Heart right ventricle (tissue), 16 donors: Measurements from ENCODE around the gene C11orf21. TPM values are rescaled to one million over a fixed set of nuclear protein-coding genes. Genes with fewer than 3 reads are reported as not detected.

Source experiments
- ATAC-seq, 8 donors: fragments of 200-7000 bp; cut with Tn5 transposase; one replicate each; pipeline ENCODE4 v1.9.1; 2020; ENCODE audit warnings: mild to moderate bottlenecking in 8 of 8, moderate library complexity in 8 of 8, moderate number of reproducible peaks in 1 of 8
- DNase-seq, 2 donors: peaks; one replicate each; pipeline ENCODE4 v3.0.0-alpha.2; 2020
- H3K27ac ChIP-seq, 10 donors: fragments of 200-600 bp; sonication (generic) in 2 of 10; one replicate each; pipeline versions ENCODE4 v1.5.0 to v1.8.0; 2020 to 2022; ENCODE audit warnings: mild to moderate bottlenecking in 3 of 10
- H3K27me3 ChIP-seq, 7 donors: fragments of 200-600 bp; one replicate each; pipeline ENCODE4 v1.8.0; 2021 to 2022; ENCODE audit warnings: mild to moderate bottlenecking in 2 of 7
- H3K36me3 ChIP-seq, 9 donors: fragments of 200-600 bp; sonication (generic) in 1 of 9; one replicate each; pipeline versions ENCODE4 v1.5.0 to v1.8.0; 2020 to 2022; ENCODE audit warnings: mild to moderate bottlenecking in 2 of 9
- H3K4me1 ChIP-seq, 9 donors: fragments of 200-600 bp; sonication (generic) in 1 of 9; one replicate each; pipeline versions ENCODE4 v1.5.0 to v1.8.0; 2020 to 2022; ENCODE audit warnings: mild to moderate bottlenecking in 4 of 9
- H3K4me3 ChIP-seq, 10 donors: fragments of 200-600 bp; sonication (generic) in 2 of 10; one replicate each; pipeline versions ENCODE4 v1.5.0 to v1.8.0; 2020 to 2022; ENCODE audit warnings: mild to moderate bottlenecking in 7 of 10, moderate library complexity in 2 of 10
- H3K9me3 ChIP-seq, 11 donors: fragments of 200-600 bp in 10 of 11; sonication (generic) in 2 of 11; one replicate each; pipeline versions ENCODE4 v1.5.0 to v1.8.0; 2013 to 2022; ENCODE audit warnings: mild to moderate bottlenecking in 2 of 11, control low read depth in 1 of 11, moderate library complexity in 1 of 11
- CTCF ChIP-seq, 9 donors: fragments of 200-600 bp; sonication (generic) in 2 of 9; IDR thresholded peaks; one replicate each; pipeline versions ENCODE4 v1.5.0 to v1.8.0; 2021 to 2022; ENCODE audit warnings: antibody characterized with exemption in 9 of 9, mild to moderate bottlenecking in 5 of 9, moderate library complexity in 1 of 9
- WGBS, 2 donors: extraction: QIAGEN DNeasy Blood & Tissue Kit; methylation state at CpG; one replicate each; pipeline ENCODE4 v1.1.7; 2013; ENCODE audit warnings: inconsistent platforms in 1 of 2; 5-methylcytosine and 5-hydroxymethylcytosine counted together
- intact Hi-C, 10 donors: fragments of 100-400 bp; cut with DNase I; formaldehyde crosslinking; loops; one replicate each; pipeline versions ENCODE4 v1.11.1 to v1.14.2; 2022
- polyA plus RNA-seq, 2 donors: library from polyadenylated mRNA; stranded (reverse); fragments of 200-250 nt; gene quantifications; one replicate each; pipeline ENCODE4 v1.2.3, GENCODE V29; 2013
- total RNA-seq, 10 donors: library from RNA; stranded (reverse); fragmentation: NEBNext Ultra II Directional in 3 of 10; extraction: Animal tissue kit (Norgen Biotek cat#: 25700) in 3 of 10; gene quantifications; one replicate each; pipeline versions ENCODE4 v1.2.1 to v1.2.4, GENCODE V29; 2021 to 2023
- donor health status: Arrhythmogenic right ventricular cardiomyopathy.
- donor health status: ischemic (EF 13 %, LVEDD 7.1; RV severe dilation, severe dysfunction).
- donor health status: healthy with polysubstance abuse.
- donor health status: DM: no; HTN: yes; CAD: no.
- donor health status: DM: no; HTN: no; CAD: no.
- donor health status: ischemic (EF 25% LVEDD 6.9; RV normal size, moderate dysfunction).
- donor health status: ischemic (EF 25% LVEDD 5.7; RV mildly dilated, moderate dysfunction).
- donor health status: healthy.
- donor health status: DM: yes; HTN: yes; CAD: no.
- donor health status: Ischemic cardiomyopathy.
- donor health status: ischemic (EF 35%, LVEDD 5.7; RV mildly dilated, moderate dysfunction).
- donor health status: nonischemic (EF 11% LVEDD 7.7; RV severe dilation, severe dysfunction).
- donor health status: DM: yes; HTN: yes; CAD: no.
- donor health status: PGD.
- donor health status: ischemic (EF 29% LVEDD 5.4; RV normal size, mild dysfunction).
- donor health status: nonischemic (EF 23%, LVEDD 6.1; RV moderate dilation, normal function).

The C11orf21 gene
- total and polyA plus RNA-seq, 12 donors: 2.6 to 73.4 (median 31.1) TPM

GRCh38 chr11:2302896-2303626 is 1.3 kb upstream of the C11orf21 start:
- peak; percentile 77 to 86 for DNase-seq
- Histone ChIP-seq H3K27me3 (no peaks in the 10 kb centered on the region), H3K36me3 (peaks cover 0 to 7% (median 0%) of the 10 kb centered on the region in 9 donors), H3K9me3 (no peaks in the 10 kb centered on the region), H3K4me3 (peak overlapping the region in 9 of 10 donors; percentile 28 to 58 (median 49)), H3K27ac (peak overlapping the region; percentile 77 to 96 (median 90)), H3K4me1 (peaks cover 21 to 78% (median 40%) of the 10 kb centered on the region in 9 donors)
- WGBS, 2 donors: 40 to 46% methylated on average over 18 of the region's 18 CpGs
- no peak for TF ChIP-seq CTCF (IDR thresholded peaks at IDR 0.05)
- intact Hi-C loops: loop anchor here in 9 of 10 donors (2.0 to 10.0 kb wide), 9 partner anchors 72 to 592 kb away; partner anchors contain the start of genes CD81 (in 1 of the 9), CDKN1C (in 1 of the 9) and TSSC4 (in 1 of the 9)
- peak; percentile 29 to 82 (median 62) for ATAC-seq

GRCh38 chr11:2302306-2302895 is 683 bp upstream of the C11orf21 start:
- DNase-seq (no peak), ATAC-seq (peak in 6 of 8 donors; percentile 0 to 7 (median 1))
- Histone ChIP-seq H3K36me3 (peaks cover 0 to 9% (median 0%) of the 10 kb centered on the region in 9 donors), H3K4me1 (peaks cover 21 to 79% (median 40%) of the 10 kb centered on the region in 9 donors), H3K9me3 (no peaks in the 10 kb centered on the region), H3K4me3 (peak overlapping the region in 9 of 10 donors; percentile 28 to 58 (median 49)), H3K27ac (peak overlapping the region; percentile 77 to 96 (median 90)), H3K27me3 (no peaks in the 10 kb centered on the region)
- TF ChIP-seq CTCF (IDR thresholded peaks at IDR 0.05): no peak
- intact Hi-C loops: loop anchor here in 9 of 10 donors (2.0 to 10.0 kb wide), 9 partner anchors 72 to 592 kb away; partner anchors contain the start of genes CD81 (in 1 of the 9), CDKN1C (in 1 of the 9) and TSSC4 (in 1 of the 9)
- 33 to 39% methylated on average over 16 of the region's 16 CpGs for WGBS, 2 donors

GRCh38 chr11:2300936-2301630 is 635 bp downstream of the C11orf21 start:
- no peak for DNase-seq
- peaks cover 0 to 14% (median 0%) of the 10 kb centered on the region in 9 donors for H3K36me3 ChIP-seq
- H3K4me1 ChIP-seq: peaks cover 13 to 66% (median 31%) of the 10 kb centered on the region in 9 donors
- no peak for TF ChIP-seq CTCF (IDR thresholded peaks at IDR 0.05)
- WGBS, 2 donors: 60 to 63% methylated on average over 23 to 24 of the region's 24 CpGs
- no peaks in the 10 kb centered on the region for H3K27me3 ChIP-seq
- intact Hi-C loops: loop anchor here in 9 of 10 donors (2.0 to 10.0 kb wide), 9 partner anchors 74 to 594 kb away; partner anchors contain the start of genes CD81 (in 1 of the 9), CDKN1C (in 1 of the 9) and TSSC4 (in 1 of the 9)
- H3K9me3 ChIP-seq: no peaks in the 10 kb centered on the region
- peak overlapping the region in 9 of 10 donors; percentile 28 to 58 (median 49) for H3K4me3 ChIP-seq
- peak overlapping the region; percentile 77 to 96 (median 90) for H3K27ac ChIP-seq
- no peak for ATAC-seq
